IMR-90 (cell line): ENCODE measurements around the gene AUTS2. TPM values are rescaled to one million over a fixed set of nuclear protein-coding genes. Genes with fewer than 3 reads are reported as not detected.

Experiments used
- ATAC-seq: fragments of 200-7000 bp; cut with Tn5 transposase; 2 replicates; pipeline ENCODE4 v1.9.1; 2020; ENCODE audit warnings: low read depth, mild to moderate bottlenecking, moderate library complexity
- BruUV-seq: library from RNA; stranded (reverse); fragments of 400-500 nt; replicated peaks from 2 replicates; lab custom pipeline; 2021; lab: Mats Ljungman, UMichigan
- CTCF ChIA-PET: fragments of 300-600 bp; formaldehyde crosslinking; extraction: SDS; loops from one replicate; lab custom pipeline; 2021; ENCODE audit warnings: antibody characterized with exemption; lab: Yijun Ruan, JAX
- POLR2A ChIA-PET: fragments of 300-600 bp; sonication (Branson Sonifier 250); formaldehyde crosslinking; loops from one replicate; lab custom pipeline; 2022; ENCODE audit warnings: antibody characterized with exemption; ENCODE audit not compliant: unreplicated experiment; lab: Charles Lee
- DNase-seq: peaks from one replicate; pipeline ENCODE4 v3.0.0; 2013
- H2AFZ ChIP-seq: replicated peaks from 2 replicates; pipeline ENCODE3; 2013; ENCODE audit warnings: low read length, mild to moderate bottlenecking; ENCODE audit not compliant: poor library complexity
- H2AK5ac ChIP-seq: 2 replicates; pipeline ENCODE4 v1.6.1; 2013; ENCODE audit warnings: low read depth, low read length, inconsistent platforms
- H2AK9ac ChIP-seq: replicated peaks from 2 replicates; pipeline ENCODE3; 2013; ENCODE audit warnings: mild to moderate bottlenecking, low read depth, low read length, moderate library complexity; ENCODE audit not compliant: poor library complexity
- H2BK120ac ChIP-seq: 2 replicates; pipeline ENCODE4 v1.6.1; 2013; ENCODE audit warnings: low read depth, low read length, inconsistent platforms
- H2BK15ac ChIP-seq: 3 replicates; pipeline ENCODE4 v1.6.1; 2013; ENCODE audit warnings: low read depth, low read length, inconsistent platforms
- H2BK20ac ChIP-seq: 2 replicates; pipeline ENCODE4 v1.6.1; 2013; ENCODE audit warnings: low read depth, mild to moderate bottlenecking, inconsistent platforms, low read length, moderate library complexity
- H2BK5ac ChIP-seq: 2 replicates; pipeline ENCODE4 v1.6.1; 2013; ENCODE audit warnings: mild to moderate bottlenecking, low read depth, low read length, inconsistent platforms; ENCODE audit not compliant: poor library complexity, severe bottlenecking
- H3K14ac ChIP-seq: replicated peaks from 2 replicates; pipeline ENCODE4 v1.6.1; 2013; ENCODE audit warnings: low read depth, low read length, inconsistent platforms
- H3K18ac ChIP-seq: 2 replicates; pipeline ENCODE4 v1.6.1; 2013; ENCODE audit warnings: low read depth, low read length, control low read depth
- H3K23ac ChIP-seq: 2 replicates; pipeline ENCODE4 v1.6.1; 2013; ENCODE audit warnings: low read depth, low read length, inconsistent platforms
- H3K27ac ChIP-seq: 2 replicates; pipeline ENCODE4 v1.5.1; 2013; ENCODE audit warnings: mild to moderate bottlenecking, control low read depth, low read length; ENCODE audit not compliant: insufficient read depth
- H3K27me3 ChIP-seq: 2 replicates; pipeline ENCODE4 v1.6.1; 2013; ENCODE audit warnings: low read length; ENCODE audit not compliant: control insufficient read depth, insufficient read depth
- H3K36me3 ChIP-seq: 2 replicates; pipeline ENCODE4 v1.6.1; 2013; ENCODE audit warnings: low read length, mixed read lengths; ENCODE audit not compliant: control insufficient read depth, insufficient read depth
- H3K4ac ChIP-seq: 2 replicates; pipeline ENCODE4 v1.6.1; 2013; ENCODE audit warnings: low read depth, low read length, inconsistent platforms
- H3K4me1 ChIP-seq: 2 replicates; pipeline ENCODE4 v1.6.1; 2013; ENCODE audit warnings: low read length, mixed read lengths; ENCODE audit not compliant: control insufficient read depth, insufficient read depth
- H3K4me2 ChIP-seq: 2 replicates; pipeline ENCODE4 v1.6.1; 2013; ENCODE audit warnings: low read depth, mild to moderate bottlenecking, control low read depth, low read length, moderate library complexity
- H3K4me3 ChIP-seq: 2 replicates; pipeline ENCODE4 v1.5.1; 2013; ENCODE audit warnings: low read depth, mild to moderate bottlenecking, control low read depth, low read length, moderate library complexity; ENCODE audit not compliant: insufficient read depth
- H3K56ac ChIP-seq: 2 replicates; pipeline ENCODE4 v1.6.1; 2013; ENCODE audit warnings: low read length, inconsistent platforms; ENCODE audit not compliant: insufficient read depth; ENCODE audit errors: extremely low read depth
- H3K79me1 ChIP-seq, 2 experiments: 2 replicates each; pipeline ENCODE4 v1.6.1; 2013; ENCODE audit warnings: low read length in 2 of 2, inconsistent platforms in 1 of 2, low read depth in 1 of 2
- H3K9ac ChIP-seq: 2 replicates; pipeline ENCODE4 v1.6.1; 2013; ENCODE audit warnings: low read depth, low read length, control low read depth
- H3K9me1 ChIP-seq: 2 replicates; pipeline ENCODE4 v1.6.1; 2013; ENCODE audit warnings: low read length, inconsistent platforms; ENCODE audit not compliant: insufficient read depth
- H3K9me3 ChIP-seq: 2 replicates; pipeline ENCODE4 v1.6.1; 2013; ENCODE audit warnings: low read length; ENCODE audit not compliant: control insufficient read depth, insufficient read depth
- H4K20me1 ChIP-seq: 2 replicates; pipeline ENCODE4 v1.6.1; 2013; ENCODE audit warnings: low read length, inconsistent platforms; ENCODE audit not compliant: insufficient read depth
- H4K5ac ChIP-seq: 2 replicates; pipeline ENCODE4 v1.6.1; 2013; ENCODE audit warnings: mild to moderate bottlenecking, low read depth, low read length, control low read depth
- H4K8ac ChIP-seq, 2 experiments: 2 replicates each; pipeline ENCODE4 v1.6.1; 2013; ENCODE audit warnings: low read depth in 2 of 2, low read length in 2 of 2, control low read depth in 1 of 2, inconsistent platforms in 1 of 2
- H4K91ac ChIP-seq: 2 replicates; pipeline ENCODE4 v1.6.1; 2013; ENCODE audit warnings: low read depth, low read length, inconsistent platforms; ENCODE audit not compliant: insufficient read depth
- BHLHE40 ChIP-seq: fragments of 150-350 bp; IDR thresholded peaks from 2 replicates; pipeline ENCODE4 v1.6.1; 2016; ENCODE audit warnings: mild to moderate bottlenecking, low read depth, low read length
- MXI1 ChIP-seq: IDR thresholded peaks from 2 replicates; pipeline ENCODE4 v1.6.1; 2012; ENCODE audit warnings: low read depth, mild to moderate bottlenecking, low read length, moderate library complexity, borderline replicate concordance
- WGBS, 2 experiments: methylation state at CpG; one replicate each; pipeline versions ENCODE4 v1.1.5 to v1.1.7; 2013; ENCODE audit warnings: missing lambda C conversion rate in 2 of 2; ENCODE audit not compliant: insufficient read length in 1 of 2; ENCODE audit errors: extremely low coverage in 2 of 2; 5-methylcytosine and 5-hydroxymethylcytosine counted together
- dilution Hi-C: fragments of 300-500 bp; cut with HindIII; formaldehyde crosslinking; loops from one replicate; pipeline ENCODE4 v1.14.3; 2018; ENCODE audit warnings: low sequenced_read_pairs; ENCODE audit not compliant: unreplicated experiment
- in situ Hi-C: fragments of 300-500 bp; cut with MboI; formaldehyde crosslinking; loops from 3 replicates; pipeline ENCODE4 v1.14.3; 2019; ENCODE audit warnings: low sequenced_read_pairs, inconsistent platforms, mixed read lengths
- intact Hi-C: fragments of 100-400 bp; cut with micrococcal nuclease; formaldehyde crosslinking; loops from 2 replicates; pipeline ENCODE4 v1.10.0; 2022
- polyA plus RNA-seq, 3 experiments: library from polyadenylated mRNA; depleted of rRNA; stranded (reverse); fragments of >200 nt; gene quantifications; 2 replicates each; pipeline ENCODE4 v1.2.3, GENCODE V29; 2012; ENCODE audit warnings: low replicate concordance in 1 of 3
- total RNA-seq: library from RNA; depleted of rRNA; stranded (reverse); fragments of >200 nt; gene quantifications from 2 replicates; pipeline ENCODE4 v1.2.3, GENCODE V29; 2012

AUTS2 gene
- total and polyA plus RNA-seq, 2 of the 4 experiments (the other 2 are of a cell fraction) = 0.90 to 3.0 TPM

- Histone ChIP-seq H3K4me3 (no peak overlapping the region), H2BK120ac (no peak overlapping the region), H3K27ac (no peak overlapping the region), H2BK5ac (no peak overlapping the region), H2AK5ac (no peak overlapping the region), H3K36me3 (no peaks in the 10 kb centered on the region), H3K4me2 (no peak overlapping the region), H3K79me1 (no peaks in the 10 kb centered on the region), H2BK20ac (no peak overlapping the region), H3K9ac (no peak overlapping the region), H4K20me1 (no peaks in the 10 kb centered on the region), H4K91ac (no peak overlapping the region), H3K23ac (no peak overlapping the region), H3K14ac (no peak overlapping the region), H2AK9ac (no peak overlapping the region), H3K18ac (no peak overlapping the region), H3K27me3 (no peaks in the 10 kb centered on the region), H3K4me1 (no peaks in the 10 kb centered on the region), H4K5ac (no peak overlapping the region), H3K4ac (no peak overlapping the region), H2BK15ac (no peak overlapping the region), H3K9me1 (no peaks in the 10 kb centered on the region), H3K56ac (no peak overlapping the region), H3K9me3 (peaks cover 3% of the 10 kb centered on the region; the same call in 1 of the 2 replicates), H2AFZ (no peak overlapping the region), H4K8ac (no peak overlapping the region)
- DNase-seq = no peak
- ChIA-PET CTCF (no interaction called here), POLR2A (no interaction called here)
- dilution Hi-C loops (no loop called here), in situ Hi-C loops (no loop called here), intact Hi-C loops (no loop called here)
- WGBS, 2 experiments = 72% methylated on average over 2 of the region's 4 CpGs; no CpG with 5 or more reads in 1 of the 2 experiments
- no peak for ATAC-seq
- TF ChIP-seq MXI1 (no peak), BHLHE40 (no peak)
- no TSS peak for BruUV-seq
Measured at GRCh38 chr7:69687739-69688433, 89.6 kb downstream of the AUTS2 start.
